GM21723 (cell line): ENCODE measurements around the gene WDFY1.
"Not testable (repeated sequence)": the region's sequence is repeated elsewhere in the genome, so short reads cannot be mapped to it uniquely, and the experiment has no call there.

Experiments
- ATAC-seq: cut with Tn5 transposase; IDR thresholded peaks from one replicate; pipeline ENCODE4 v1.9.1; 2021; ENCODE audit warnings: mild to moderate bottlenecking, moderate library complexity; ENCODE audit not compliant: unreplicated experiment

Gene WDFY1

GRCh38 chr2:223897669-223898330 lies 47.3 kb downstream of the WDFY1 start:
- no peak for ATAC-seq

DNA sequence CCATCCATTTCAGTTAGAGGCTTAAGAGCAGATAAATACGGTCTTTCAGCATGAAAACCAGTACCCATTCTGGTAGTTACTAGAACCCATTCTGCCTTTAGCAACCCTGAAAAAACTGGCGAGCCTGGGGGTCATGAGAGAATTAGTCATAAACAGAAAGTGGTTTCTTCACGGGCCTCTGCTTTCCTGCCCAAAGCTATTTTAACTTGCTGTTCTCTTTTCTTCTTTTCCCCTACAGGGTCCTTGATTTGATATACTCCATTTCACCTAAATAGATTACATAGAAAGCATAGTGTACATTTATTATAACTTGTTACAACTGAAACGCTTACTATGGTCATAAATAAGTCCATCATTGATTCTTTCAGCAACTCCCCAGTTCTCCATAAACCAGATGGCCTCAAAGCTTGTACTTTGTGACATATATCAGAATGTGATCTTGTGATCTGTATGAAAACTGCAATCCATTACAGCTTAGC lies 48.3 kb downstream of the WDFY1 start:
- peak; percentile 72 for ATAC-seq

DNA sequence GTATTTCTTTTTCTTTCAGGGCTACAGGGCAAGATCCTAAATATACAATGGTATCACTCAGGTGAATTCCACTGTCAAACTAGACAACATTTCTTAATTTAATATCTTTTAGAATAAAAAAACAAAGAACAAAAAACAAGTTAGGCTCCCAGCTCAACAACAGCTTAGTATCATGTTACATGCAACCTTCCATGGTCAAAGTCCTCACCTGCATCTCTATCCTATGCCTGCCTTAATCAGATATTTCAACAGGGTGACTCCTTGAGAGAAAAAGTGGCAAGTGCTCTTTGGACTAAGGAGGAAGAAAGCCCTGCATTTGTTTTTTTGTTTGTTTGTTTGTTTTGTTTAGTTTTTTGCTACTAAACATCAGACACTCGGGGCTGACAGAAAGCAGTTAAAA lies 50.2 kb downstream of the WDFY1 start:
- ATAC-seq = no peak

DNA sequence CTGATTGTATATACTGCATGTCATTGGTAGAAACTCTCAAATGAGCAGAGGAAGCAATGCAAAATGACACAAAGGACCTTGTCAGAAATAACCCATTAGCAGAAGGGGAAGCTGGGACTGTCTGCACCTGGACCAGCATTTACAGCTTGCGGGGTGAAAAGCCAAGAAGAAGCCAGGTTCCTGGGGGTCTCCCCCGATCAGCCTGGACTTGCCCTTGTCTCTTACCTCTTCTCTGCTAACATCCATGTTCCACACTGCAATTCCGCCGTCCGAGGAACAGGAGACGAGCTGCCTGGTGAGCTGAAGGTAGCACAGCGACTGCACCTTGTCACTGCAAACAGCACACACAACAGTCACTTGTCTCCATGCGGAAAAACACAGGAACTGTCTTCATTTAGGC lies 51.1 kb downstream of the WDFY1 start:
- no peak for ATAC-seq

DNA sequence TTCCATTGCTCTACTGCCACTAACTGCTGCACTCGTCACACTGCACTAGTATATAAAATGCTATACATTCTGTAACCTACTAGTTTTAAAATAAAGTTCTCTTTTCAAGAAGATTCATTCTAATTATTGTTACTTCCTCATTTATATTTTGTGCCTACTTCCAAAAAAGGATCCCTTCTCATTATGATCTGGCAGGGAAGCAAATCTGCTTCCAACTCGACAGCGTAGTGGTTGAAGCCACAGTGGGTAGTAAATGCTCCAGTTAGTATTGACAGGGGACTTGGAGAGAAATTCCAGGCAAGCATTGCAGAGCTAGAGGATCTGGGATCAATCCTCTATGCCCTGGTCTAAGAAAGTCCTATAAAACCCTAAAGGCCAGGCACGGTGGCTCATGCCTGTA lies 54.4 kb downstream of the WDFY1 start:
- ATAC-seq = no peak

DNA sequence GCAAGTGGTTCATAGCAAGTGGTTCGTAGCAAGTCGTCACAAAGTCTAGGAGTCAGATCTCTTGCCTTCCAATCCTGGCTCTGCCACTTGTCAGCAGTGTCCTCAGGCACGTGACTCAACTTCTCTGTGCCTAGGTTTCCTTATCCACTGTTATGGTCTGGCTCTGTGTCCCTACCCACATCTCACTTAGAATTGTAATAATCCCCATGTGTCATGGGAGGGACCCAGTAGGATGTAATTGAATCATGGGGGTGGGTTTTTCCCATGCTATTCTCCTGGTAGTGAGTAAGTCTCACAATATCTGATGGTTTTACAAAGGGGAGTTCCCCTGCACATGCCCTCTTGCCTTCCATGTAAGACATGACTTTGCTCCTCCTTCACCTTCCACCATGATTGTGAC lies 55.9 kb downstream of the WDFY1 start:
- no peak for ATAC-seq

DNA sequence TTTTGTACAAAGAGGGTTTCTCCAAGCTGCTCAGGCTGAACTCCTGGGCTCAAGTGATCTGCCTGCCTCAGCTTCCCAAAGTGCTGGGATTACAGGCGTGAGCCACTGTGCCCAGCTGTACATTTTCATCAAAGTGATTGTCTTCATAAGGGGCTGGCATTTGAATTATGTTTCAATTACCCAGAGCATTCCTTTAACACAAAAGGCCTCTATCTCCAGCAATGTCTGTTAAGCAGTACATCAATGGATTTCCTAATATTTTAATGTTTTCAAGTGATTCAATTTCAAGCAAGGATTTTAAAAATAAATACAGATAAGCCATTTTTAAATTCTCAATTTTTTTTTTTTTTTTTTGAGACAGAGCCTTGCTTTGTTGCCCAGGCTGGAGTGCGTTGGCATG lies 56.9 kb downstream of the WDFY1 start:
- no peak for ATAC-seq

DNA sequence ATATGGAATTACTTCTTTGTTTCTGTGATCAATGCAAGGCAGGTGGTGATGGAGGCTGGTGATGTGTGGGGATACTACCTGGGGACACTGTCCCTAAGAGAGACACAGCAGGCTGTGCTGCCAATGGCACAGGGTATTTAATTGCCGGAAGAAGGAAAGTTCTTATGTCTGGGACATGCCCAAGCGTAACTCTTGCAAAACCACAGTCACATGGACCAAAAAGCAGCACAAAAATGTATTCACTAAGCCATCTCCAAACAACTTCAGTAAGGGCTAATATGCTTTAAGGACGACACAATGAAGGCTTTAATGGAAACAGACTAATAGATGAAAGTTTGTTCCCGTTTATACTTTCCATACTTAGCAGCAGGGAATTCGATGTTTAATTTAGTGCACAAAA lies 58.0 kb downstream of the WDFY1 start:
- ATAC-seq = no peak

DNA sequence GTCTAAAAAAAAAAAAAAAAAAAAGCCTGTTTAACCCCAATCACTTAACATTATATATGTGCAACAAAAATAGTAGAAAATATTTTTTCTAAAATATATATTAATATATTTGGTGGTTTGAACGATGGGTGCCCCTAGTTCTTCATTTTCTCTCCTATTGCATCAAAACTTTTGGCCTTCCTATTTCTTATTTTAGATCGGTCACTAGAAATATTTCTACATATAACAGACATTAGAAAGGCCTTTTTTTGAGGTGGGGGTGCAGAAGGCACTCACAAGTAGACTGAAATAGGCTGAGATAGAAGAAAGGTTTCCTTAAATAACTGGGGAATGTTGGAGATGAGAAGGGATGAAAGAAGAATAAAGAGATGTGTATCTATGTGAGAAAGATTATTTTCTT lies 58.4 kb downstream of the WDFY1 start:
- no peak for ATAC-seq

- ATAC-seq = peak; percentile 92
Observed at GRCh38 chr2:223884399-223884798, 60.7 kb downstream of the WDFY1 start.

DNA sequence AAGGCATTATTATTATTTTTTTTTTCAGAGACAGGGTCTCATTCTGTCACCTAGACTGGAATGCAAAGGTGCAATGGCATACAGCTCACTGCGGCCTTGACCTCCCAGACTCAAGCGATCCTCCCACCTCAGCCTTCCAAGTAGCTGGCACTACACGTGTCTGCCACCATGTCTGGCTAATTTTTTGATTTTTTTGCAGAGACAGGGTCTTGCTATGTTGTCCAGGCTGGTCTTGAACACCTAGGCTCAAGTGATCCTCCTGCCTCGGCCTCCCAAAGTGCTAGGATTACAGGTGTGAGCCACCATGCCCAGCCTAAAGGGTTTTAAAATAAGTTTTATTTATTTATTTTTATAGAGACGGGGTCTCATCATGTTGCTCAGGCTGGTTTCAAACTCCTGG lies 62.4 kb downstream of the WDFY1 start:
- ATAC-seq = no peak

DNA sequence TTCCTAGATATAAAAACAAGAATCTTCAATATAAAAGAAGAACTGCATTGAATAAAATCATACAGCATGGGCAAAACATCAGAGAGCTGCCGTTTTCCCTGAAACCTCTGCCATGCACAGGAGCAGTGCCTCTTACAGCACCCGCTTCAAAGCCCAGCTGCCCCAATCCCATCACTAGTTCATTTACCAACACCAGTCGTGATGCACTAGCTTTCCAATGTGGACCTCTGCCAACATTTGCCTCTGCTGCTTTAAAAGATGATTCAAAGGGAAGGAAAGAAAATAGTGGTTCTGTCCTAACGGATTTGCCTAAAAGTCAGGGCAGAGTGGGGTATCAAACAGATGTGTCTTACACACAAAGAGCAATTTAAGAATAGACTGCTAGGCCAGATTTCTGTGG lies 64.3 kb downstream of the WDFY1 start:
- ATAC-seq = no peak

DNA sequence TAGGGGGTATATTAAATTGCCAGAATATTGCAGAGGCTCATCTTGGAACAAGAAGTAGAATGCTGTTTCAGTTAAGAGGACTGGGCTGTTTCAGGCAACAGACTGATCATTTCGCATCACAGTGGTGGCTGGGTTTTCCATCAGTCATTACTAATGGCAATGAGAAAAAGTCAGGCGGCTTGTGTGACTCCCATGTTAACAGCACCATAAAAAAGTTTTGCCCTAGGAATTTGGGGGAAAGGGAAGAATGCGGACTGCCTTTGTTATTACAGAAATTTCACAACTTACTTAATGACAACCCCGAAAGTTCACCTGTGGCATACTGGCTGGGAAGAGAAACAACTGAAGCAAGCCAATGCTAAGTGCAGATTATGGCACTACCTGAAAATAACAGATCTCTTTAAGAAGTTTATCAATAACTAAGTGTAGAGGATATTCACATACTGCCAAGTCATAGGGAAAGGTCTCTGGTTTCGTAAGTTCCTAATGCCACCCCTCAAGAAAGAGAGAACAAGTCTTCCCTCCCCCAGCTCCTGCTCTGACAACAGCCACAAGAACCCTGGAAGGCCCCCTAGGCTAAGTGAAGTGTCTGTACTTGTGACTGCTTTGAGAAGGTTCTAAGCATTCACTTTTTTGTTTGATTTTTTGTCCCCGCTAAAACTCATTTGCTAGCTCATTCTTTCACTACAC lies 67.3 kb downstream of the WDFY1 start:
- ATAC-seq = no peak

DNA sequence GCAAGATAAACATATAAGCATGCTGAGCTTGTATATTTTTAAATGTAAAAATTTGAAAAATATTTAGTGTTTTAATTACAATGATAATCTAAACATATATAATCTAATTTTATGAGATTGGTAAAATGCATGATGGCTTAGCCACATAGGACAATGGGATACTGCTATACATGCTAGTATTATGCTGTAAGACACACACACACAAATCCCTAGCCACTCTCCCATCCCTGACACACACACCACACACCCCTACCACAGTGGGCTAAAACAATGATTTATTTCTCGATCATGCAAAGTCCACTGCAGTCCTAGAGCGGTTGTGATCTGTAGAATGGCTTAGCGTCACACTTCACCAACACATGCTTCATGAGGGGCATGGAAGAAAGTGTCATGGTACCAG lies 71.5 kb downstream of the WDFY1 start:
- no peak for ATAC-seq

DNA sequence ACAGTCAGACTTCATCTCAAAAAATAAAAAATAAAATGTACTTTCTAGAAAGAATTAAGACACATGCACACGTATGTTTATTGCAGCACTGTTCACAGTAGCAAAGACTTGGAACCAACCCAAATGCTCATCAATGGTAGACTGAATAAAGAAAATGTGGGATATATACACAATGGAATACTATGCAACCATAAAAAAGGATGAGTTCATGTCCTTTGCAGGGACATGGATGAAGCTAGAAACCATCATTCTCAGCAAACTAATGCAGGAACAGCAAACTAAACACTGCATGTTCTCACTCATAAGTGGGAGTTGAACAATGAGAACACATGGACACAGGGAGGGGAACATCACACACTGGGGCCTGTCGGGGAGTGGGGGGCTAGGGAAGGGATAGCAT lies 72.4 kb downstream of the WDFY1 start:
- ATAC-seq = not testable (repeated sequence)

DNA sequence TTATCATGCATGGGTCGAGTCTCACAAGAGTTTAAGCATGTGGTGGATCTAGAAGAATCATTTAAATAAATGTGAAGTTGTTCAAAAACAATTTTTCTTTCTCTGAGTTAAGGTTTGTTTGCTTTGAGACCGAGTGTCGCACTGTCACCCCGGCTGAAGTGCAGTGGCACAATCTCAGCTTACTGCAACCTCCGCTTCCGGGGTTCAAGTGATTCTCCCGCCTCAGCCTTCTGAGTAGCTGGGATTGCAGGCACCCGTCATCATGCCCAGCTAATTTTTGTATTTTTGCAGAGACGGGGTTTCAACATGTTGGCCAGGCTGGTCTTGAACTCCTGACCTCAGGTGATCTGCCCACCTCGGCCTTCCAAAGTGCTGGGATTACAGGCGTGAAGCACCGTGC lies 73.5 kb downstream of the WDFY1 start:
- ATAC-seq = not testable (repeated sequence)

DNA sequence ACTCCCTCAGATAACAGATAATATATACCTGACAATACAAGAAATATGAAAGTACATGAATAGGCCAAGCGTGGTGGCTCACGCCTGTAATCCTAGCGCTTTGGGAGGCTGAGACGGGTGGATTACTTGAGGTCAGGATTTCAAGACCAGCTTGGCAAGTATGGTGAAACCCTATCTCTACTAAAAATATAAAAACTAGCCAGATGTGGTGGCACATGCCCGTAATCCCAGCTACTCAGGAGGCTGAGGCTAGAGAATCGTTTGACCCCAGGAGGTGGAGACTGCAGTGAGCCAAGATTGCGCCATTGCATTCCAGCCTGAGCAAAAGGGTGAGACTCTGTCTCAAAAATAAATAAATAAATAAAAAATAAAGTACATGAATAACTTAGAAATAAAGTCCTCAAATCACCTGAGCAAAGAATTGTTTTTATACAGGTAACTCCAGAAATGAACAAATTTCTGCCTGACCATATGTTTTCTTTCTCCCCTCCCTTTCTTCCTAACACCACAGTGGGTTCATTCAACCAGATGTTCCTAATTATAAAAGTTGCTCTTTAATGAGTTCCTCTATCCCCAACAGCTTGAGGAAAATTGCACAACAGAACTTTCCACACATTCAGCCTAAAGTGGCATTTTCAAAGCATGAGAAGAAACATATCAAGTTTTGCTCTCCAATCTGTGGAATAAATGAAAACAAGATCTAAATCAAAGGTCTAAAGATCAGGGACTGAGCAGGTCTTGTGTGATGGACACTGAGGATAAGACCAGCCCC lies 74.1 kb downstream of the WDFY1 start:
- ATAC-seq = no peak

DNA sequence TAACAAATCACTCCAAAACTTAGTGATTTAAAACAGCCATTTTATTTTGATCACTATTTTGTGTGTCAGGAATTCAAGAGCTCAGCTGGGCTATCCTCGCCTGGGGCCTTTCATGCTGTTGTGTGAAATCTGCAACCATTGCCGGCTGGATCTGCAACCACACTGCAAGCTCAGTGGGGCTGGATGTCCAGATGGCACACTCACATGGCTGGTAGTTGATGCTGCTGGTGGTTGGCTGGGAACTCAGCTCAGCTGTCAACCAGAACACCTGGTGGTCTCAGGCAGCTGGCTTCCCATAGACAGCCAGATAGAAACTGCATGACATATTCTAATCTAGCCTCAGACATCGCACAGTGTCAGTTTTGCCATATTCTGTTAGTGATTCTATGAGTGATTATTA lies 77.1 kb downstream of the WDFY1 start:
- ATAC-seq = peak; percentile 53

- peak; percentile 62 for ATAC-seq
Observed at GRCh38 chr2:223865907-223866508, 79.1 kb downstream of the WDFY1 start.

- ATAC-seq = no peak
Observed at GRCh38 chr2:223865124-223865523, 80.0 kb downstream of the WDFY1 start.

DNA sequence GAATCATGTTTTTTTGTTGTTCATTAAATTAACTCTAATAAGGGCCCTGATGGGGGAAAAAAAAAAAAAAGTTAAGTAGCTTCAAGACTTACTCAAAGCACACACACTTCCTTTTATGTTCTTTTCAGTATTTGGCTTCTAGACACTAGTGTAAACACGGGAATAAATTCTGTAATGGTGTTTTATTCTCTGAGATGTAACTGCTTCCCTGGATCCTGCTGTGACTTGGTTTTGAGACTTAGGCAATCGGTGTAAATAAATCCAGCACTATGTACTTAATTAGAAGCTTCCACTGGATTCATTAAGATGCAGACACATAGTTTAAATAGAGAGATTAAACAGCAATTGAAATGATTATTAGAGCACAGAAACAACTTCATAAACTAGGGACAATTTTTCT lies 81.6 kb downstream of the WDFY1 start:
- ATAC-seq = no peak
